PFSK-1 (cell line): ENCODE data around the gene PEMT.

Experiments used
- FOXP2 ChIP-seq: optimal IDR thresholded peaks from 2 replicates; pipeline ENCODE3; 2011; ENCODE audit warnings: borderline replicate concordance, control low read depth, inconsistent platforms; ENCODE audit not compliant: insufficient read depth; ENCODE audit errors: extremely low read length, extremely low read depth
- POLR2AphosphoS5 ChIP-seq: IDR thresholded peaks from 2 replicates; pipeline ENCODE4 v1.6.1; 2012; ENCODE audit warnings: low read depth, mild to moderate bottlenecking, control low read depth, low read length, moderate library complexity
- SIN3A ChIP-seq: IDR thresholded peaks from 2 replicates; pipeline ENCODE4 v1.6.1; 2012; ENCODE audit warnings: mild to moderate bottlenecking, low read length, moderate library complexity, borderline replicate concordance; ENCODE audit not compliant: insufficient read depth
- TAF1 ChIP-seq: IDR thresholded peaks from 2 replicates; pipeline ENCODE4 v1.6.1; 2012; ENCODE audit warnings: low read length, control low read depth, borderline replicate concordance; ENCODE audit not compliant: insufficient read depth
- TF ChIP-seq, protein P1 (sequence below), 2 experiments: IDR thresholded peaks; 2 replicates each; pipeline versions ENCODE4 v1.6.1 to v1.8.0; 2011 to 2012; ENCODE audit warnings: low read depth in 2 of 2, low read length in 2 of 2, control low read depth in 1 of 2, inconsistent platforms in 1 of 2, mild to moderate bottlenecking in 1 of 2, moderate library complexity in 1 of 2; ENCODE audit not compliant: insufficient read depth in 1 of 2

The PEMT gene

GRCh38 chr17:17472333-17472920 is 119.1 kb downstream of the PEMT start:
- TF ChIP-seq, protein P1, sequence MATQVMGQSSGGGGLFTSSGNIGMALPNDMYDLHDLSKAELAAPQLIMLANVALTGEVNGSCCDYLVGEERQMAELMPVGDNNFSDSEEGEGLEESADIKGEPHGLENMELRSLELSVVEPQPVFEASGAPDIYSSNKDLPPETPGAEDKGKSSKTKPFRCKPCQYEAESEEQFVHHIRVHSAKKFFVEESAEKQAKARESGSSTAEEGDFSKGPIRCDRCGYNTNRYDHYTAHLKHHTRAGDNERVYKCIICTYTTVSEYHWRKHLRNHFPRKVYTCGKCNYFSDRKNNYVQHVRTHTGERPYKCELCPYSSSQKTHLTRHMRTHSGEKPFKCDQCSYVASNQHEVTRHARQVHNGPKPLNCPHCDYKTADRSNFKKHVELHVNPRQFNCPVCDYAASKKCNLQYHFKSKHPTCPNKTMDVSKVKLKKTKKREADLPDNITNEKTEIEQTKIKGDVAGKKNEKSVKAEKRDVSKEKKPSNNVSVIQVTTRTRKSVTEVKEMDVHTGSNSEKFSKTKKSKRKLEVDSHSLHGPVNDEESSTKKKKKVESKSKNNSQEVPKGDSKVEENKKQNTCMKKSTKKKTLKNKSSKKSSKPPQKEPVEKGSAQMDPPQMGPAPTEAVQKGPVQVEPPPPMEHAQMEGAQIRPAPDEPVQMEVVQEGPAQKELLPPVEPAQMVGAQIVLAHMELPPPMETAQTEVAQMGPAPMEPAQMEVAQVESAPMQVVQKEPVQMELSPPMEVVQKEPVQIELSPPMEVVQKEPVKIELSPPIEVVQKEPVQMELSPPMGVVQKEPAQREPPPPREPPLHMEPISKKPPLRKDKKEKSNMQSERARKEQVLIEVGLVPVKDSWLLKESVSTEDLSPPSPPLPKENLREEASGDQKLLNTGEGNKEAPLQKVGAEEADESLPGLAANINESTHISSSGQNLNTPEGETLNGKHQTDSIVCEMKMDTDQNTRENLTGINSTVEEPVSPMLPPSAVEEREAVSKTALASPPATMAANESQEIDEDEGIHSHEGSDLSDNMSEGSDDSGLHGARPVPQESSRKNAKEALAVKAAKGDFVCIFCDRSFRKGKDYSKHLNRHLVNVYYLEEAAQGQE (IDR thresholded peaks at IDR 0.05; ENCODE audit: insufficient read depth in 1 of 2, low read depth in 2 of 2, low read length in 2 of 2): no peak
- no peak for TF ChIP-seq TAF1
- TF ChIP-seq POLR2AphosphoS5: no peak
- no peak for TF ChIP-seq SIN3A
- no peak for TF ChIP-seq FOXP2

- TF ChIP-seq SIN3A: no peak
- no peak for TF ChIP-seq FOXP2
- TF ChIP-seq, protein P1 (IDR thresholded peaks at IDR 0.05; ENCODE audit: insufficient read depth in 1 of 2, low read depth in 2 of 2, low read length in 2 of 2): no peak
Observed at GRCh38 chr17:17469996-17470395, 121.5 kb downstream of the PEMT start.

DNA sequence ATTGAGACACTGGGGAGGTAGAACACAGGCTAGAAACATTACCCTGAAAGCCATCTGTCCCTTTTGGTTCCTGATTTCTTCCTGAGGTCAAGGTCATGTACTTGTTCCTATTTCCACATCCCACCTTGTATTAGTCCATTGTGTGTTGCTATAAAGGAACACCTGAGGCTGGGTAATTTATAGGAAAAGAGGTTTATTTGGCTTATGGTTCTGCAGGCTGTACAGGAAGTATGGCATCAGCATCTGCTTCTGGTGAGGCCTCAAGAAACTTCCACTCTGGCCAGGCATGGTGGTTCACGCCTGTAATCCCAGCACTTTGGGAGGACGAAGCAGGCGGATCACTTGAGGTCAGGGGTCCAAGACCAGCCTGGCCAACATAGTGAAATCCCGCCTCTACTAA is 122.2 kb downstream of the PEMT start:
- TF ChIP-seq POLR2AphosphoS5 (no peak), FOXP2 (no peak), TAF1 (no peak), SIN3A (no peak)
- TF ChIP-seq, protein P1 (IDR thresholded peaks at IDR 0.05; ENCODE audit: insufficient read depth in 1 of 2, low read depth in 2 of 2, low read length in 2 of 2): no peak

DNA sequence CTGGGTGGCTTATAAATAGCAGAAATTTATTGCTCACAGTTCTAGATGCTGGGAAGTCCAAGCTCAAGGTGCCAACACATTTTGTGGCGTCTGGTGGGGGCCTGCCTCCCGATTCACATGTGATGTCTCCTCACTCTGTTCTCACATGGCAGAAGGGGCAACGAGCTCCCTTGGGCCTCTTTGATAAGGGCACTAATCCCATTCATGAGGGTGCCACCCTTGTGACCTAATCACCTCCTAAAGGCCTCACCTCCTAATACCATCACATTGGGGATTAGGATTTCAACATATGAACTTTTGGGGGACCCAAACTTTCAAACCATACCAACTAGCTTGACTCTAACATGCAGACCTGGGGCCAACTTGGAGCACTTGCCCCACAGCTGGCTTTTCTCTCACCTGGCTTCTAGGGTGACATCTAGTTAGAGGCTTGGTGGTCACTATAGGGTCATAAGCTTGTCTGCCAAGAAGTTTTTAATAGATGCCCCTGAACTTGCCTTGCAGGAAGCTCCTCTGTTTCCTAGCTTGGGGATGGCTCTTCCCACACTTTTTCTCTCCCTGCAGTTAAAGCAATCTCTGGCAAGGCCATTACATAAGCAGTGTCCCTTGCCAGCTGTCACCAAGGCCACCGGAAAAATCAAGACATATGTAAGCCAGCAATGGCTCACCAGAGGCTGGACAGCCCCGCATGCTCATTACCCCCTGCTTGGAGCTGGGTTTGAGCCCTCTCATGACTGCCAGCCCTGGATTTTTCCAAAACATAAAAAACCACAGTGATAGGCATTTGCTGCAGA is 123.1 kb downstream of the PEMT start:
- TF ChIP-seq TAF1 (no peak), POLR2AphosphoS5 (no peak), SIN3A (no peak), FOXP2 (no peak)
- TF ChIP-seq, protein P1 (IDR thresholded peaks at IDR 0.05; ENCODE audit: insufficient read depth in 1 of 2, low read depth in 2 of 2, low read length in 2 of 2): no peak
